ENCODE data around the gene KDM7A. TPM values are rescaled to one million over a fixed set of nuclear protein-coding genes. Genes with fewer than 3 reads are reported as not detected.

KDM7A gene
- total and polyA plus RNA-seq, 12 donors = 2.7 to 16.4 (median 11.8) TPM

Other genes starting within 250 kb of the KDM7A start
- 10 to 100 TPM in 9 of 10 donors, 1 to 10 TPM in 1; 9.9 to 48.3 (median 13.1) TPM for gene PARP12, start 114.0 kb downstream of the KDM7A start, total RNA-seq
- gene PARP12, start 114.0 kb downstream of the KDM7A start, polyA plus RNA-seq = 10 to 100 TPM in 1 of 2 donors, 1 to 10 TPM in 1; 6.7 to 27.1 TPM
- 10 to 100 TPM in 5 of 10 donors, 1 to 10 TPM in 5; 5.2 to 14.1 (median 10.1) TPM for gene SLC37A3, start 221.5 kb upstream of the KDM7A start, total RNA-seq
- 10 to 100 TPM in 1 of 2 donors, 1 to 10 TPM in 1; 7.3 to 16.6 TPM for gene SLC37A3, start 221.5 kb upstream of the KDM7A start, polyA plus RNA-seq
- not detected for gene RAB19, start 227.1 kb upstream of the KDM7A start, total RNA-seq
- not detected for gene RAB19, start 227.1 kb upstream of the KDM7A start, polyA plus RNA-seq

Measured in heart right ventricle (tissue), 12 donors.